HEK293 (cell line): ENCODE results near the gene TBC1D17.

ENCODE experiments used
- CTCF ChIA-PET: fragments of 350-600 bp; formaldehyde crosslinking; extraction: SDS; loops from one replicate; lab custom pipeline; 2021; ENCODE audit warnings: antibody characterized with exemption; lab: Yijun Ruan, JAX
- POLR2A ChIA-PET: fragments of 300-600 bp; formaldehyde crosslinking; extraction: SDS; loops from one replicate; lab custom pipeline; 2020; ENCODE audit warnings: antibody characterized with exemption, inconsistent platforms; lab: Yijun Ruan, JAX
- H3K27ac ChIP-seq: fragments of 200-500 bp; sonication (Bioruptor generic); 2 replicates; pipeline ENCODE4 v1.5.1; 2014; ENCODE audit warnings: low read depth, low read length, control low read depth, inconsistent platforms; ENCODE audit errors: extremely low read depth
- H3K36me3 ChIP-seq, 2 experiments: fragments of 200-500 bp in 1 of 2; sonication (Bioruptor generic) in 1 of 2; 1 replicate in 1 of 2; 2 replicates in 1 of 2; pipeline ENCODE4 v1.5.1; 2014 to 2017; ENCODE audit warnings: inconsistent platforms in 2 of 2, low read length in 2 of 2; ENCODE audit not compliant: control insufficient read depth in 2 of 2, insufficient read depth in 1 of 2
- H3K4me1 ChIP-seq: fragments of 200-500 bp; sonication (Bioruptor generic); 2 replicates; pipeline ENCODE4 v1.5.1; 2014; ENCODE audit warnings: mild to moderate bottlenecking, low read length, inconsistent platforms; ENCODE audit not compliant: control insufficient read depth, insufficient read depth
- H3K4me3 ChIP-seq: 2 replicates; pipeline ENCODE4 v1.5.1; 2011; ENCODE audit warnings: low read depth, mild to moderate bottlenecking, control low read depth, low read length, moderate library complexity
- H3K9me3 ChIP-seq: fragments of 200-500 bp; sonication (Bioruptor generic); 2 replicates; pipeline ENCODE4 v1.5.1; 2014; ENCODE audit warnings: low read depth, low read length, inconsistent platforms; ENCODE audit not compliant: control insufficient read depth, insufficient read depth
- KLF16 ChIP-seq: fragments of 450-650 bp; formaldehyde crosslinking; IDR thresholded peaks from 2 replicates; pipeline ENCODE4 v1.5.1; 2017; ENCODE audit warnings: missing biosample characterization, missing genetic modification characterization
- KLF9 ChIP-seq: fragments of 450-650 bp; formaldehyde crosslinking; IDR thresholded peaks from 2 replicates; pipeline ENCODE4 v1.5.1; 2016; ENCODE audit warnings: missing biosample characterization, missing genetic modification characterization, low read depth
- MYNN ChIP-seq: fragments of 450-650 bp; formaldehyde crosslinking; IDR thresholded peaks from 2 replicates; pipeline ENCODE4 v1.5.1; 2016; ENCODE audit warnings: missing biosample characterization, missing genetic modification characterization, borderline replicate concordance
- RBAK ChIP-seq: fragments of 450-650 bp; formaldehyde crosslinking; IDR thresholded peaks from 2 replicates; pipeline ENCODE4 v1.5.1; 2016; ENCODE audit warnings: missing biosample characterization, missing genetic modification characterization
- TRIM28 ChIP-seq: IDR thresholded peaks from 2 replicates; pipeline ENCODE4 v1.6.1; 2011; ENCODE audit warnings: low read length, control low read depth, borderline replicate concordance
- ZNF133 ChIP-seq: fragments of 450-650 bp; formaldehyde crosslinking; IDR thresholded peaks from 2 replicates; pipeline ENCODE4 v1.5.1; 2016; ENCODE audit warnings: missing biosample characterization, missing genetic modification characterization
- ZNF248 ChIP-seq: fragments of 450-650 bp; formaldehyde crosslinking; IDR thresholded peaks from 2 replicates; pipeline ENCODE4 v1.5.1; 2017; ENCODE audit warnings: missing biosample characterization, missing genetic modification characterization
- ZNF292 ChIP-seq: fragments of 450-650 bp; formaldehyde crosslinking; IDR thresholded peaks from 2 replicates; pipeline ENCODE4 v1.5.1; 2016; ENCODE audit warnings: low read depth, missing biosample characterization, missing genetic modification characterization, borderline replicate concordance
- ZNF354C ChIP-seq: fragments of 450-650 bp; formaldehyde crosslinking; IDR thresholded peaks from 2 replicates; pipeline ENCODE4 v1.5.1; 2016; ENCODE audit warnings: missing biosample characterization, missing genetic modification characterization, low read depth, borderline replicate concordance
- ZNF433 ChIP-seq: fragments of 450-650 bp; formaldehyde crosslinking; IDR thresholded peaks from 2 replicates; pipeline ENCODE4 v1.5.1; 2016; ENCODE audit warnings: missing biosample characterization, missing genetic modification characterization, low read depth
- ZNF473 ChIP-seq: fragments of 450-650 bp; formaldehyde crosslinking; IDR thresholded peaks from 2 replicates; pipeline ENCODE4 v1.5.1; 2017; ENCODE audit warnings: missing biosample characterization, missing genetic modification characterization
- ZNF529 ChIP-seq: fragments of 450-650 bp; formaldehyde crosslinking; IDR thresholded peaks from 2 replicates; pipeline ENCODE4 v1.5.1; 2017; ENCODE audit warnings: missing genetic modification characterization, missing biosample characterization; ENCODE audit not compliant: insufficient replicate concordance
- ZNF626 ChIP-seq: fragments of 450-650 bp; sonication (Bioruptor Pico); formaldehyde crosslinking; IDR thresholded peaks from 2 replicates; pipeline ENCODE4 v1.5.1; 2018; ENCODE audit warnings: missing biosample characterization, missing genetic modification characterization, inconsistent platforms
- ZNF747 ChIP-seq: fragments of 450-650 bp; formaldehyde crosslinking; IDR thresholded peaks from 2 replicates; pipeline ENCODE4 v1.5.1; 2016; ENCODE audit warnings: missing biosample characterization, missing genetic modification characterization
- ZNF843 ChIP-seq: fragments of 450-650 bp; formaldehyde crosslinking; IDR thresholded peaks from 2 replicates; pipeline ENCODE4 v1.5.1; 2016; ENCODE audit warnings: missing biosample characterization, missing genetic modification characterization
- TF ChIP-seq, protein P1 (sequence below): fragments of 450-650 bp; formaldehyde crosslinking; IDR thresholded peaks from 2 replicates; pipeline ENCODE4 v1.5.1; 2016; ENCODE audit warnings: missing biosample characterization, missing genetic modification characterization, low read depth
- TF ChIP-seq, protein P2 (sequence below): fragments of 450-650 bp; formaldehyde crosslinking; IDR thresholded peaks from 2 replicates; pipeline ENCODE4 v1.5.1; 2016; ENCODE audit warnings: missing biosample characterization, missing genetic modification characterization
- TF ChIP-seq, protein P3 (sequence below): fragments of 450-650 bp; formaldehyde crosslinking; IDR thresholded peaks from 2 replicates; pipeline ENCODE4 v1.5.0; 2017; ENCODE audit warnings: missing biosample characterization, missing genetic modification characterization, borderline replicate concordance
- TF ChIP-seq, protein P4 (sequence below): fragments of 450-650 bp; formaldehyde crosslinking; IDR thresholded peaks from 2 replicates; pipeline ENCODE4 v1.5.1; 2016; ENCODE audit warnings: missing biosample characterization, missing genetic modification characterization

Gene TBC1D17

DNA sequence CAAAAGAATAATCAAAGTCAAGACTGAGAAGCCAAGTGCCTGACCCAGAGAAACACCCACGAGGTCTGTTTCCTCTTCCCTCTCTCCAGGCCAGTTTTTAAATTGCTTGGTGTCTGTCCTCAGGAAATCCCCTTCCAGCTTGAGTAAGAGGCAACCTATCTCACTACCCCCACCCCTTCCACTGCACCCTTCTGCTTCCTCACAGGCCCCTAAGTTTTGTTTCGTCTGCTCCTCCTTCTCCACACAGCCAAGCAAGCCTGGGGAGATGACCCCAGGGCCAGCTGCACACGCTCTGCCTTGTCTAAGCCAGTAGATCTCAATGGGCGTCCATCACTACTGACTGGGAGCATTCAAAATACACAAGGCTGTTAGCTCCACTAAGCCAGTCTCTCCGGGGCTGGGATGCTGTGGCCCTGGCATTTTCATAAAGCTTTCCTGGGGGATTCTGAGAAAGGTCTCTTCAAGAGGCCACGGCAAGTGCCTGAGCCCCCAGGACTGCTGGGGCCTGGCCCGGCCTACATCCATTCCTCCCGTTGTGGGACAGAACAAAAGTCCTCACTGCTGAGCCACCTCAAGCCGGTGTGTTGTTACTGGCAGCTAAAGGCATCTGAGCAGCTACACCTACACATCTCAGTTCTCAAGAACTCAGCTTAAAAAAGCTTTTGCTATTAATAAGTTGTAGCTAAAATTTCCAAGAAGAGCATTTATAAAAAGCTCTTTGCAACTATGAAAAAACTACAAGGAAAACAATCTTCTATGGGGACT, 34.1 kb downstream of the TBC1D17 start (continued):
- TF ChIP-seq ZNF248 (no peak), ZNF843 (tag by site-specific recombination) (no peak), TRIM28 (no peak)
- TF ChIP-seq, protein P1, sequence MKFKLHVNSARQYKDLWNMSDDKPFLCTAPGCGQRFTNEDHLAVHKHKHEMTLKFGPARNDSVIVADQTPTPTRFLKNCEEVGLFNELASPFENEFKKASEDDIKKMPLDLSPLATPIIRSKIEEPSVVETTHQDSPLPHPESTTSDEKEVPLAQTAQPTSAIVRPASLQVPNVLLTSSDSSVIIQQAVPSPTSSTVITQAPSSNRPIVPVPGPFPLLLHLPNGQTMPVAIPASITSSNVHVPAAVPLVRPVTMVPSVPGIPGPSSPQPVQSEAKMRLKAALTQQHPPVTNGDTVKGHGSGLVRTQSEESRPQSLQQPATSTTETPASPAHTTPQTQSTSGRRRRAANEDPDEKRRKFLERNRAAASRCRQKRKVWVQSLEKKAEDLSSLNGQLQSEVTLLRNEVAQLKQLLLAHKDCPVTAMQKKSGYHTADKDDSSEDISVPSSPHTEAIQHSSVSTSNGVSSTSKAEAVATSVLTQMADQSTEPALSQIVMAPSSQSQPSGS (tag by site-specific recombination), result no peak
- TF ChIP-seq, protein P2, sequence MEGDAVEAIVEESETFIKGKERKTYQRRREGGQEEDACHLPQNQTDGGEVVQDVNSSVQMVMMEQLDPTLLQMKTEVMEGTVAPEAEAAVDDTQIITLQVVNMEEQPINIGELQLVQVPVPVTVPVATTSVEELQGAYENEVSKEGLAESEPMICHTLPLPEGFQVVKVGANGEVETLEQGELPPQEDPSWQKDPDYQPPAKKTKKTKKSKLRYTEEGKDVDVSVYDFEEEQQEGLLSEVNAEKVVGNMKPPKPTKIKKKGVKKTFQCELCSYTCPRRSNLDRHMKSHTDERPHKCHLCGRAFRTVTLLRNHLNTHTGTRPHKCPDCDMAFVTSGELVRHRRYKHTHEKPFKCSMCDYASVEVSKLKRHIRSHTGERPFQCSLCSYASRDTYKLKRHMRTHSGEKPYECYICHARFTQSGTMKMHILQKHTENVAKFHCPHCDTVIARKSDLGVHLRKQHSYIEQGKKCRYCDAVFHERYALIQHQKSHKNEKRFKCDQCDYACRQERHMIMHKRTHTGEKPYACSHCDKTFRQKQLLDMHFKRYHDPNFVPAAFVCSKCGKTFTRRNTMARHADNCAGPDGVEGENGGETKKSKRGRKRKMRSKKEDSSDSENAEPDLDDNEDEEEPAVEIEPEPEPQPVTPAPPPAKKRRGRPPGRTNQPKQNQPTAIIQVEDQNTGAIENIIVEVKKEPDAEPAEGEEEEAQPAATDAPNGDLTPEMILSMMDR, result no peak

DNA sequence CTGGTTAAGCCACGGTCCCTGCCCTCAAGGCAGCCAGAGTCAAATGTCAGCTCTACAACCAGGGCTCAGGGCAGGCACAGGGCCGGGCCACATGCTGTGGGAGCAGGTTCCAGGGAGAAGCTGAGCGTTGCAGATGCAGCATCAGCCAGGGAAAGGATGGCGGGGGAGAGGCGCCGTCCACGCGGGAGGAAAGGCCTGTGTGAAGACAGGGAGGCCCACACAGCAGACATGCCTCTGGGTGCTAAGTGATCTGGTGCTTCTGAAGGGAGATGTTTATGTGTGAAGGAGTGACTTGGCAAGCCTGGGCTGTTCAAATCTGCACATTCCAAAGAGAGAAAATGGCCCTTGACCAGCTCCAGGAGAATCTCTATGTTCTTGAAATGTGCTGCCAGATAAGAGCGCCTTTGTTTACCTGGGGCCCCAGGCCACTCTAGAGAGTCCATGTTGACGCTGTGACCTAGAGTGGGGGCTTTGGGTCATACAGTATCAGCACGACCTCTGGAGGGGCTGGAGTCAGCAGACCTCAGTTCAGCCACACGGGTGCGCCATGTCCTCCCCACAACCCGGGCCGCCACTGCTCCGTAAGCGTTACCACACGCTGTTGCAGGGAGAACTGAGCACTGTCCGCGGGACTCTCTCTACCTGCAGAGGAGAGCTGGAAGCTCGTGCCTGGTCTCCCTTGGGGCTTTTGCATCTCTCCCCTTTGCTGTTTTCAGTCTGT, 35.6 kb downstream of the TBC1D17 start:
- TF ChIP-seq KLF9 (tag by site-specific recombination), result no peak
- TF ChIP-seq ZNF529 (tag by site-specific recombination), result no peak
- no peak for TF ChIP-seq TRIM28
- no peak for TF ChIP-seq ZNF626 (tag by site-specific recombination)
- TF ChIP-seq, protein P3, sequence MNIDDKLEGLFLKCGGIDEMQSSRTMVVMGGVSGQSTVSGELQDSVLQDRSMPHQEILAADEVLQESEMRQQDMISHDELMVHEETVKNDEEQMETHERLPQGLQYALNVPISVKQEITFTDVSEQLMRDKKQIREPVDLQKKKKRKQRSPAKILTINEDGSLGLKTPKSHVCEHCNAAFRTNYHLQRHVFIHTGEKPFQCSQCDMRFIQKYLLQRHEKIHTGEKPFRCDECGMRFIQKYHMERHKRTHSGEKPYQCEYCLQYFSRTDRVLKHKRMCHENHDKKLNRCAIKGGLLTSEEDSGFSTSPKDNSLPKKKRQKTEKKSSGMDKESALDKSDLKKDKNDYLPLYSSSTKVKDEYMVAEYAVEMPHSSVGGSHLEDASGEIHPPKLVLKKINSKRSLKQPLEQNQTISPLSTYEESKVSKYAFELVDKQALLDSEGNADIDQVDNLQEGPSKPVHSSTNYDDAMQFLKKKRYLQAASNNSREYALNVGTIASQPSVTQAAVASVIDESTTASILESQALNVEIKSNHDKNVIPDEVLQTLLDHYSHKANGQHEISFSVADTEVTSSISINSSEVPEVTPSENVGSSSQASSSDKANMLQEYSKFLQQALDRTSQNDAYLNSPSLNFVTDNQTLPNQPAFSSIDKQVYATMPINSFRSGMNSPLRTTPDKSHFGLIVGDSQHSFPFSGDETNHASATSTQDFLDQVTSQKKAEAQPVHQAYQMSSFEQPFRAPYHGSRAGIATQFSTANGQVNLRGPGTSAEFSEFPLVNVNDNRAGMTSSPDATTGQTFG (tag by site-specific recombination), result no peak
- TF ChIP-seq RBAK, result no peak
- no peak for TF ChIP-seq ZNF473 (tag by site-specific recombination)
- TF ChIP-seq MYNN (tag by site-specific recombination), result no peak
- no peak for TF ChIP-seq ZNF292 (tag by site-specific recombination)
- no peak for TF ChIP-seq KLF16 (tag by site-specific recombination)
- TF ChIP-seq, protein P4, sequence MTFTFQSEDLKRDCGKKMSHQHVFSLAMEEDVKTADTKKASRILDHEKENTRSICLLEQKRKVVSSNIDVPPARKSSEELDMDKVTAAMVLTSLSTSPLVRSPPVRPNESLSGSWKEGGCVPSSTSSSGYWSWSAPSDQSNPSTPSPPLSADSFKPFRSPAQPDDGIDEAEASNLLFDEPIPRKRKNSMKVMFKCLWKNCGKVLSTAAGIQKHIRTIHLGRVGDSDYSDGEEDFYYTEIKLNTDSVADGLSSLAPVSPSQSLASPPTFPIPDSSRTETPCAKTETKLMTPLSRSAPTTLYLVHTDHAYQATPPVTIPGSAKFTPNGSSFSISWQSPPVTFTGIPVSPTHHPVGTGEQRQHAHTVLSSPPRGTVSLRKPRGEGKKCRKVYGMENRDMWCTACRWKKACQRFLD (tag by site-specific recombination), result no peak
- no peak for TF ChIP-seq ZNF354C
- no peak for TF ChIP-seq ZNF433
- TF ChIP-seq, protein P2, result no peak
- TF ChIP-seq ZNF133 (tag by site-specific recombination), result no peak
- TF ChIP-seq ZNF747 (tag by site-specific recombination), result no peak
- CTCF ChIA-PET, result interaction anchor here (0.6 to 1.3 kb wide), 3 partner anchors 16 to 70 kb away, joined by 3 read pairs; partner anchors contain the start of genes ATF5 and NUP62
- Histone ChIP-seq H3K4me1 (no peaks in the 10 kb centered on the region), H3K36me3 (peaks cover 59 to 87% of the 10 kb centered on the region in 2 experiments), H3K4me3 (no peak overlapping the region), H3K9me3 (no peaks in the 10 kb centered on the region), H3K27ac (0 out of 2 replicates have a peak overlapping the region, but pooled peaks have one; percentile 27)
- POLR2A ChIA-PET, result interaction anchor here (0.9 to 2.0 kb wide), 3 partner anchors 9 to 36 kb away, joined by 3 to 6 read pairs (median 5); partner anchors contain the start of genes AKT1S1, ATF5, NUP62 and TBC1D17
